GM12878 (cell line): ENCODE data around the gene PPHLN1.

Experiments
- CTCF ChIP-seq, 3 experiments: IDR thresholded peaks in 2 of 3; conservative IDR thresholded peaks in 1 of 3; 2 replicates each; pipeline ENCODE4 v1.5.1; 2011; ENCODE audit warnings: low read depth in 3 of 3, low read length in 3 of 3, mild to moderate bottlenecking in 3 of 3, control low read depth in 2 of 3, moderate library complexity in 2 of 3, inconsistent platforms in 1 of 3, mixed read lengths in 1 of 3; ENCODE audit not compliant: control insufficient read depth in 2 of 3, insufficient read depth in 1 of 3; ENCODE audit errors: extremely low read depth in 1 of 3
- EP300 ChIP-seq, 2 experiments: fragments of 150-350 bp in 1 of 2; IDR thresholded peaks; 2 replicates each; pipeline ENCODE4 v1.6.1; 2011 to 2012; ENCODE audit warnings: low read depth in 2 of 2, low read length in 2 of 2, borderline replicate concordance in 1 of 2, improper control_type of control experiment in 1 of 2, inconsistent platforms in 1 of 2; ENCODE audit not compliant: control insufficient read depth in 1 of 2
- JUNB ChIP-seq: IDR thresholded peaks from 2 replicates; pipeline ENCODE4 v1.6.1; 2016; ENCODE audit warnings: antibody characterized with exemption, mild to moderate bottlenecking
- POLR2A ChIP-seq: IDR thresholded peaks from 2 replicates; pipeline ENCODE4 v1.6.1; 2011; ENCODE audit warnings: low read depth, mild to moderate bottlenecking, low read length
- USF1 ChIP-seq: IDR thresholded peaks from 2 replicates; pipeline ENCODE4 v1.6.1; 2011; ENCODE audit warnings: borderline replicate concordance, low read depth, mild to moderate bottlenecking, moderate library complexity, mixed read lengths, low read length; ENCODE audit not compliant: insufficient read depth; ENCODE audit errors: extremely low read length
- WRNIP1 ChIP-seq: IDR thresholded peaks from 2 replicates; pipeline ENCODE4 v1.6.1; 2011; ENCODE audit warnings: low read depth, low read length, improper control_type of control experiment, borderline replicate concordance
- YY1 ChIP-seq: IDR thresholded peaks from 2 replicates; pipeline ENCODE4 v1.6.1; 2011; ENCODE audit warnings: low read depth, mild to moderate bottlenecking, low read length

- TF ChIP-seq POLR2A (no peak), JUNB (no peak), YY1 (no peak), CTCF (IDR thresholded peaks at IDR 0.05 in 2 of 3, conservative IDR thresholded peaks at IDR 0.05 in 1 of 3; ENCODE audit: control insufficient read depth in 2 of 3, extremely low read depth in 1 of 3, insufficient read depth in 1 of 3, low read depth in 3 of 3, low read length in 3 of 3) (no peak), EP300 (IDR thresholded peaks at IDR 0.05; ENCODE audit: borderline replicate concordance in 1 of 2, control insufficient read depth in 1 of 2, low read depth in 2 of 2, low read length in 2 of 2) (no peak), WRNIP1 (no peak), USF1 (no peak)
Measured at GRCh38 chr12:42288544-42288943, 37.4 kb upstream of the PPHLN1 start.
